ENCODE results near the gene RPL36AL.
"Not testable (repeated sequence)": the region's sequence is repeated elsewhere in the genome, so short reads cannot be mapped to it uniquely, and the experiment has no call there.

The RPL36AL gene

GRCh38 chr14:49619273-49619672 lies 1.2 kb downstream of the RPL36AL start:
- DNase-seq (ENCODE audit: low read depth in 2 of 2): not testable (repeated sequence)

DNA sequence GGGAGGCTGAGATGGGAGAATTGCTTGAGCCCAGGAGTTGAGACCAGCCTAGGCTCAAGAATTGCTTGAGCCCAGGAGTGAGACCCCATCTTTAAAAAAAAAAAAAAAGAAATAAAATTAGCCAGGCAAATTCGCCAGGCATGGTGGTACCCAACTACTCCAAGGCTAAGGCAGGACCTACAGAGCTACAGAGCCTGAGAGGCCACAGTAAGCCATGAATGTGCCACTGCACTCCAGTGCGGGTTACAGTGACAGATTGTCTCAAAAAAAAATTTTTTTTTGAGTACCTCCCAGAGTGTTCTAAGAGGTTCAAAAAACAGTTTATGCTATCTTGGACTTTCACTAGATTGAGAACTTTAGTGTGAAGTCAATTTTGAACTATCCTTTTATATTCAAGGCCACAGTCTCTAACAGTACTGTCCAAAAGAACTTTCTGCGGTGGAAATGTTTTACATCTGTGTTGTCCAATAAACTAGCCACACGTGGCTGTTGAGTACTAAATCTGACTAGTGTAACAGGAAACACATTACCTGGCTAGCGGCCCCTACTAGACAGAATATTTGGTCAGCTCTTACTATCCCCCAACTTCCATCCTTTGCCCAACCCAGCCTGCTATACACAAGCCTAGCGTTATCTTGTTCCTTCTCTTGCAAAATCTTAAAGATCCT lies 2.4 kb downstream of the RPL36AL start:
- DNase-seq (ENCODE audit: low read depth in 2 of 2): no peak

- DNase-seq (ENCODE audit: low read depth in 2 of 2): no peak
Measured at GRCh38 chr14:49615776-49616175, 4.7 kb downstream of the RPL36AL start.

GRCh38 chr14:49614196-49614595 lies 6.2 kb downstream of the RPL36AL start:
- DNase-seq (ENCODE audit: low read depth in 2 of 2): no peak

GRCh38 chr14:49612671-49613070 lies 7.8 kb downstream of the RPL36AL start:
- no peak for DNase-seq (ENCODE audit: low read depth in 2 of 2)

DNA sequence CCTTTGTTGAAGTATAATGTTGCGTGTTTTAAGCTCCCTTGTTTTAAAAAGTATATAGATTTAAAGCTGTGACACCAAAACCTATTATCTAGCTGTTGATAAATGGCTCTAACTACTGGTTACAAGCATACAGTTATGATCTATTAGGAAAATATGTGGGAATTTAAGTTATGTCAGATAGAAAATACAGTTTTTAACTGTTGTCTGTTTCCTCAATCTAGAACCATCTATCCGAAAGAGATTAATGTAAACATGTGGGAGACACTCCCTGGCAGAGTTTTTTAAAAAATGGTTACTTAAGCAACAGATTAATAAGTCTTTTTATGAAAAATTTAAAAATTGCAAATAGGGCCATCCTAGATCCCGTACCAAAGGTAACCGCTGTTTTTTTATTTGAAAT lies 8.2 kb downstream of the RPL36AL start:
- no peak for DNase-seq (ENCODE audit: low read depth in 2 of 2)

DNA sequence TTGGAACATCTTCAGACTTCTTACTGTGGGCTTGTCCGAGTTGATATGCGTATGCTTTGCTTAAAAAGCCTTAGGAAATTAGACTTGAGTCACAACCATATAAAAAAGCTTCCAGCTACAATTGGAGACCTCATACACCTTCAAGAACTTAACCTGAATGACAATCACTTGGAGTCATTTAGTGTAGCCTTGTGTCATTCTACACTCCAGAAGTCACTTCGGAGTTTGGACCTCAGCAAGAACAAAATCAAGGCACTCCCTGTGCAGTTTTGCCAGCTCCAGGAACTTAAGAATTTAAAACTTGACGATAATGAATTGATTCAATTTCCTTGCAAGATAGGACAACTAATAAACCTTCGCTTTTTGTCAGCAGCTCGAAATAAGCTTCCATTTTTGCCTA lies 12.8 kb downstream of the RPL36AL start:
- DNase-seq (ENCODE audit: low read depth in 2 of 2): no peak

- peak; percentile 69 to 73 for DNase-seq (ENCODE audit: low read depth in 2 of 2)
Measured at GRCh38 chr14:49598485-49599300, 21.7 kb downstream of the RPL36AL start, which contains the start of gene LRR1. TSS of gene LRR1 (plus strand) at chr14:49598940. CDS start at chr14:49599021, 81 bp downstream.

DNA sequence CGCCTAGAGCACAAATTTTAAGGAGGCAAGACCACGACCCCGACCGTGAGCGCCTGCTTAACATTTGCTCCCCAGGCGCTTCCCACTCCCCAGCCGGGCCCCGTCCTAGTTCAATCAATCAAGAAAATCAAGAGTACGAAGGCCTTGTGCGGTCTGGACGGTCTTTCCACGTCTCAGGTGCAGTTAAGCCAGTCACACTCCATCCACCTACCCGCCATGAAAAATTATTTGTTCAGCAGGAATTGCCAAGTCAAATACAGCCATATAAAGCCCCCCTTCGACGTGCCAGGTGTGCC lies 22.3 kb downstream of the RPL36AL start:
- DNase-seq (ENCODE audit: low read depth in 2 of 2): no peak

DNA sequence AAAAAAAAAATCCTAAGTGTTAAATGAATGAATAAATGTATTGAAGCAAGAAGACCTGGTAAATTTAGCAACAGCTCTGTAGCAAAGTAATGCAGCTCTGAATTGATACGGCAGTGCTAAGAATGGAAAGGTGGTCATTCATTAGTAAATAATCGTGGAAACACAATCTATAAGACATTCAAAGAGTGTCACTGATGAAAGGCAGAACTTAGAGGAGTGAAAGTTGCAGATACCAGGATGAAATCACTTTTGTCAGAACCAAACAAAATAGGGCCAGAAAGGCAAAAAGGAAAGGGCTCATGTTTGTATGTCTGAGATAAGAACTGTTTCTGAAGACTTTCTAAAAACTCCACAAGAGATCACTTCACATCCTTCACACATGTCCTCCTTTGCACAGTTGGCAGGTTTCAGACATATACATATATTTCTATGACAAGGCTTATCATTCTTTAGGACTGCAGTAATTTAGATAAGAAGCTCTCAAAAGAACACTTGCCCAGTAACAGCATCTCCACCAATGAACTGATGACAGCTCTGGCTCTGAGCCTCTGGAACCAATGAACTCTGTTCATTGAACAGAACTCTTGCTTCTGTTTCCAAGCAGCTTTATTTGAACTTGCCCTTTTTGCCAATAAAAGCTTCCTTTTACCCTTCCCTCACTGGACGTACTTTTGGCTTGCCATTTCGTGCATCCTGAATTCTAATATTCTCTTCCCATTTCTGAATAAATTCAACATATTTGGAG lies 25.9 kb downstream of the RPL36AL start:
- DNase-seq (ENCODE audit: low read depth in 2 of 2): no peak

GRCh38 chr14:49593016-49593415 lies 27.4 kb downstream of the RPL36AL start:
- DNase-seq (ENCODE audit: low read depth in 2 of 2): no peak

DNA sequence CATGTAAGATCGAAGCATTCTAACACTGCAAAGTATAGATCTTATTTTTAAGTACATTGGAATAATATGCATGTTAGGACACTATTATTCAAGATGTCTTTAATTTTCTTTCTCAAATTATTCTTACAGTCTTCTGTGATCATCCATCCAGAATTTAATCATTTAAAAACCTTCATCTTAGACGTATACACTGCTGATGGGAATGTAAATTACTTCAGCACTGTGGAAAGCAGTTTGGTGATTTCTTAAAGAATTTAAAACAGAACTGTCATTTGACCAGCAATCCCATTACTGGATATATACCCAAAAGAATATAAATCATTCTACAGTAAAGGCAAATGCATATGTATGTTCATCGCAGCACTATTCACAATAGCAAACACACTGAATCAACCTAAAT lies 31.0 kb downstream of the RPL36AL start:
- no peak for DNase-seq (ENCODE audit: low read depth in 2 of 2)

DNA sequence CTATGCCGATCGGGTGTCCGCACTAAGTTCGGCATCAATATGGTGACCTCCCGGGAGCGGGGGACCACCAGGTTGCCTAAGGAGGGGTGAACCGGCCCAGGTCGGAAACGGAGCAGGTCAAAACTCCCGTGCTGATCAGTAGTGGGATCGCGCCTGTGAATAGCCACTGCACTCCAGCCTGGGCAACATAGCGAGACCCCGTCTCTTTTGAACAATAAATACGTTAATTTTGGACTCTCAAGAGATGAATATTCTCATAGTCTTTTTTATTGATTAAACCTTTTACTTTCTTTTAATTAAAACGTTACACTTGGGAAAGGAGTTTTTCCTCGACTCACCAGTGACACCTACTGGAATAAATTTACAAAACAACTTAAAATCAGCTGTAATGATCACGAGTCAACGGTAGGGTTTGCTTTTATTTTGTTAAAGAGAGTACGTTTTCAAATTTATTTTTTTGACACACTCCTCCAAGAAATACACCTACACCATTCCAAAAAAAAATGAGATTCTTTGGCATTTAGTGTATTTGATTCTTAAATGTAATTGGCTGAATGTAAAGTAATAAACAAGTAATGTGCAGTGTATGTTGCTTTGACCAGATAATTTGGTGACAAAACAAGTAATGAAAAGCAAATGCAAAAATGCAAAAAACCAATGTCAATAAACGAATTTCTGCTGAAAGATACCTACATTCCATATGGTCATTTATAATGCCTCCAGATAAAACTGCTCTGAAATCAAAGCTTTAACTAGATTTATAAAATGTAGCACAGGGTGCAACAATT lies 33.6 kb downstream of the RPL36AL start:
- DNase-seq (ENCODE audit: low read depth in 2 of 2): peak in 1 of 2 donors; percentile 32

DNA sequence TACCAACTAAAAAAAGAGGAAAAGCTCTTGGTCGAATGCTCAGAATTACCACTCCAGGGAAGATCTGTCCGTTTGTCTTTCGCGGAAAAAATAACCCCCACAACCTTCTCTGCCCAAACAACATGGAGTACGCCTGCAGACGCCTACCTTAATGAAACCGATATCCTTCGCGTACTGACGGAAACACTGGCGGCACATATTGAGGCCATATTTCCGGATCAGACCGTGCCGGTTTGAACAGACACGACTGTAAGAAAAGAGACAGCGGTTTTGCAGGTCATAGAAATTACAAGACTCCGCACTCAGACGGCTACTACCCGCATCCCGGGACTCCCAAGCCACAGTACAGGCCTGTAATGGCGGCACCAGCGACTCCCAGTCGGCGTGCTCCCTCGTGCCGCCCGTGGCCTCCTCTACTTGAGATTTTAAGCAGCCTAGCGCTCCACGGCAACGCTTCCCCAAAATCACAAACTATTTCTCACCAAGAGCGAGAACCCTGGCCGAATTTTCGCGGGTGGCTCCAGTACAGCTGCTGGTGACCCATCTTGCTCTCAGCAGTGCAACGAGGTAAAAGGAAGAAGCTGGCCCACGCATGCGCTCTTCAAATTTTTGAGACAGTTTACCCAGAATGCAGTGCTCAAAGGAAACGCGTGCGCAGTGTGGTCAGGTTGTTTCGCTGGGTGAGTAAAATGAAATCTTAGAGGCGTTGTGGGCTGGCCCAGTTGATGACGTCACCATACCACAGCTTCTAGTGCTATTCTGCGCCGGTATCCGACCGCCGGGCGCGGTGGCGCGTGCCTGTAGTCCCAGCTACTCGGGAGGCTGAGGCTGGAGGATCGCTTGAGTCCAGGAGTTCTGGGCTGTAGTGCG lies 34.4 kb downstream of the RPL36AL start, which contains the start of gene RPS29:
RPS29 (minus strand) TSS at position 578 of the 870 bp plus-strand sequence; CDS start at position 544, 34 bp downstream.
- DNase-seq (ENCODE audit: low read depth in 2 of 2): peak; percentile 95 to 98

- DNase-seq (ENCODE audit: low read depth in 2 of 2): not testable (repeated sequence)
Measured at GRCh38 chr14:49584981-49585640, 35.3 kb downstream of the RPL36AL start.

GRCh38 chr14:49584058-49584457 lies 36.4 kb downstream of the RPL36AL start:
- DNase-seq (ENCODE audit: low read depth in 2 of 2): no peak

- DNase-seq (ENCODE audit: low read depth in 2 of 2): no peak
Measured at GRCh38 chr14:49583629-49584028, 36.8 kb downstream of the RPL36AL start.

DNA sequence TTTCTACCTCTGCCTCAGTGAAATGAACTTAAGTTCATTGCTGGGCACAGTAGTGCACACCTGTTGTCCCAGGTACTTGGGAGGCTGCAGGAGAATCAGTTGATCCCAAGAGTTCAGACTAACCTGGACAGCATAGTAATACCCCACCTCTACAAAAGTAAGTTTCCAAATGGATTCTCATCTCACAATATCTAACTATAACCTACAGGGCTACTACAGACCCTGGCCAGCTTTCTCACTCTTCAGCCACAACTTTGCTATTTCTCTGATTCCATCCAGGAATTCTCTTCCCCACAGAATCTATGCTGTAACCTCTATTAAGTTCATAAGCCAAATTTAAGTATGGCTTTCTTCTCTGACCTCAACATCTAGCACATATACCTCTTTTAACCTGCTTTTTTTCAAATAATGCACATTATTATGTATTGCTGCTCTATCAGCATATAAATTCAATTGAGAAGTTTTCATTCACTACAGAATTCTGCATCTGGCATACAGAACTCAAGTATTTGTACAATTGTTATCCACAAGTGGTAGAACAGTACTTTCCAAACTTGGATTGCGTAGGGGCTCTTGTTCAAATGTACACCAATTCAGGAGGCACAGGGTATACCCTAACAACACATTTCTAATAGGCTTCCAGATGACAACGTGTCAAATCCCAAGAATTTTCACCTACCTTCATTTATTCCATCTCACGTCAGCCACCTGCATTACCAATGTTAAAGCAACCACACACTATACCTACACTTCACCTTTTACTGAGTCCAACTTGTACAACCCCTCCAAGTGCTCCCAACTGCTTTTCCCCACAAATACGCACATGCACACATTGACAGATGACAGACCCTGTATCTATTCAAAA lies 38.1 kb downstream of the RPL36AL start:
- no peak for DNase-seq (ENCODE audit: low read depth in 2 of 2)

Data from stimulated activated CD8-positive, alpha-beta memory T cell treated with anti-CD3 and anti-CD28 coated beads, Interleukin-7, amount 100 ng/mL, for 4 hours (primary cell).